ENCODE results near the gene OR4K1.
"Not testable (repeated sequence)": the region's sequence is repeated elsewhere in the genome, so short reads cannot be mapped to it uniquely, and the experiment has no call there.

OR4K1 gene, protein sequence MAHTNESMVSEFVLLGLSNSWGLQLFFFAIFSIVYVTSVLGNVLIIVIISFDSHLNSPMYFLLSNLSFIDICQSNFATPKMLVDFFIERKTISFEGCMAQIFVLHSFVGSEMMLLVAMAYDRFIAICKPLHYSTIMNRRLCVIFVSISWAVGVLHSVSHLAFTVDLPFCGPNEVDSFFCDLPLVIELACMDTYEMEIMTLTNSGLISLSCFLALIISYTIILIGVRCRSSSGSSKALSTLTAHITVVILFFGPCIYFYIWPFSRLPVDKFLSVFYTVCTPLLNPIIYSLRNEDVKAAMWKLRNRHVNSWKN

GRCh38 chr14:19930617-19931016 is at the start of gene OR4K1:
TSS of gene OR4K1 (plus strand) at chr14:19930917. CDS start at chr14:19935667, 4,750 bp downstream.
- no peak for DNase-seq

GRCh38 chr14:19895282-19895681 is 35.4 kb upstream of the OR4K1 start:
- no peak for DNase-seq

DNA sequence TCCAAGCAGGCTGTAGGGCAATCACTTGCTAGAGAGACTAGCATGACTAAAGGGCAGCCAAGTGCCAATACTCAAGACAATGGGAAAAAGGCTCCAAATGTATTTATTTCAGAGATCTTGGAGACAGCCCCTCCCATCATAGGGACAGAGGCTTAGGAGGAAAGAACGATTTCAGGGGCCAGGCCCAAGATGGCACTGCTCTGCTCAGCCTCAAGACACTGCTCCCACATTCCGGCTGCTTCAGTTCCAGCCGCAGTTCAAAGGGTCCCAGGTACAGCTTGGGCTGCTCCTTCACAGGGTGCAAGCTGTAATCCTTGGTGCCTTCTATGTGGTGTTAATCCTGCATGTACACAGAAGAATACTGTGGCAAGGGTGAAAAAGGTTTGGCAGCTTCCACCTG is 29.7 kb upstream of the OR4K1 start:
- no peak for DNase-seq

- DNase-seq: no peak
Measured at GRCh38 chr14:19902409-19902808, 28.3 kb upstream of the OR4K1 start.

DNA sequence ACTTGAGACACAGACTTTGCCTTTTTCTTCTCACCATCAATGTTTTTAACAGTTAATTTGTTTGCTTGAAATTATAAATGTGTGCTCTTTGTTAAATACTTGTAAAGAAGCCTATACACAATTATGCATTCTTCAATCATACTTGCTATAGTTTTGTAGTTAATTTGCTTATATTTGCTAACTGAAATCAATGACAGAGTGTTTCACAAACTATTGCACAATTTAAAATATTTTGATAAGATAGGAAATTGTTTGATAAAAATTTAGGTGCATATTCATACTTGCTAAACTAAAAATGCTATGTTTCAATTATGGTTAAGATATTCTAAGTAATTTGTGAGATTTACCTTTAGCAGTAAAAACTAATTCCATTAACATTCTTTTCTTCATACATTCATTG is 24.1 kb upstream of the OR4K1 start:
- DNase-seq: no peak

GRCh38 chr14:19911114-19911513 is 19.6 kb upstream of the OR4K1 start:
- DNase-seq: no peak

DNA sequence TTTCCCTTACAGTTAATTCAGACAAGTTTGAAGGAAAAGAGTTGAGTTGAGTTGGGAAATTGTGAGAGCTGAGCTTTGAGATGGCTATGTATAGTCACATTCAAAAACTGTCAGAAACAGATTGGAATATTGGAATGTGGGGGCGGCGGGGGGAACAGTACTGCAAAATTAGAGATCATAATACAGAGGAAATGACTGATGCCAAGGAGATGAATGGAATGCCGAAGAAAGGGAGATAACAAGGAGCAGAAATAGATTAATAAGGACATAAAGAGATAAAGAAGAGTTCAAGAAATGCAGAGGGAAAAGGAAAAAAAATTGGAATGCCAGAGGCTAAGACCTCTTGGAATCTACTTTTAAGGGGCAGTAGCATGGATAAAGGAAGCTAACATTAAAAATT is 13.5 kb upstream of the OR4K1 start:
- no peak for DNase-seq

- no peak for DNase-seq
Measured at GRCh38 chr14:19917955-19918518, 12.7 kb upstream of the OR4K1 start.

DNA sequence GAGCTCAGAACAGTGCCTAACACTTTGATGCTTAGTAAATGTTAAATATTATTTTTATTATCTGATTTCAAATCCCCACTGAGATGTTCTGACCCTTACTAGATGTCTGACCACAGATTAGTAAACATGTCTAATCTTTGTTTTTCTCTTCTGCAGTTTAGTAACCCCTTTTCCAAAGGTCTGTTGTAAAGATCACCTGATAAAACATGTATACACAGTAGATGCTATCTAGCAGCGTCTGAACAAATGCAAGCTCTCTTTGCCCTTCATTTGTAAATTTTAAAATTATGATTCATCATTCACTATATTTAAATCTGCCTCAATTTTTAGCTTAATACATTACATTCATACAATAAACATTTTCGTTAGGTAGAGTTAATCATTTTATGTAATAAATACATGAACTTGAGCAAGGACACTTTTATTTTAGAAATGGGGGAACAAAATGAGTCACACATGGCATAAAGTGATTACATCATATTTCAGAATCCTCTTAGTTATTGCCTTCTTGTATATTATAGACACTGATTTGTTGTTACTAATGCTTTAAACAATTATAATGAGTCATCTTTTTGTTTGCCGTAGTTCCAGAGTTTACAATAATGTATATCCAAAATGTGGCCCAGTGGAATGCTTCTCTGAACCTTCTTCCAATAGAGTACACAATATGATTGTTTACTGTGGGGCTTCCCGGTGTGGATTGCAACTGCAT is 12.0 kb upstream of the OR4K1 start:
- no peak for DNase-seq

GRCh38 chr14:19920021-19920657 is 10.6 kb upstream of the OR4K1 start, which contains the start of gene OR4K5:
TSS of gene OR4K5 (plus strand) at chr14:19920607. CDS start at chr14:19920607, 0 bp downstream.
- no peak for DNase-seq

- DNase-seq: no peak
Measured at GRCh38 chr14:19941668-19942067, 11.0 kb downstream of the OR4K1 start.

DNA sequence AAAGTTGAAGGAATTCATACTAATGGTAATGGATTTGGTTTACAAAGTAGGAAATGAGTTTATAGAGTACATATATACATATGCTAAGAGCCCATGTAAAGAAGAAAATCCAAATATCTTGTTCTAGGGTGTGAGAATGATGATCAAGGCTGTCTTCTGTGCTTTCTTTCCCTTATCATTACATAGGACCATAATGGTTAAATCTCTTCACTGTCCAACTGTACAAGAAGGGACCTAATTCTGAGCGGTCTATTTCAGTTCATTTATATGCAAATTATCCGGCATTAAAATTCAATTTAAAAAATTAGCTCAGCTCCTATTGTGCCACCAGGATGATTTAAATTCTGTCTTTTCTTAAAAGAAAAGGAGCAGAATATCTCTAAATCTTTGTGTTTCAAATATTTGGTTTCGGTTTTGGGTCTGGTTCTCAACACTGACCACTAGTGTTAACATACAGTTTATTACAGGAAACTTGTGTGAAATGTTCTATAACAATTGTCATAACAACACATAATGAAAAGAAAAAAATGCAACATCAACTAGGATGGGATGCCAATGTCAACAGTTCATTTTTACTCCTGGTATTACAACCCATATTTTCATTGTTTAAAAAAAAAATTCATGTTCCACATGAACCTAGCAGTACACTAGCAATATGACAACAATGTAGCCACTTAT is 16.8 kb downstream of the OR4K1 start:
- no peak for DNase-seq

DNA sequence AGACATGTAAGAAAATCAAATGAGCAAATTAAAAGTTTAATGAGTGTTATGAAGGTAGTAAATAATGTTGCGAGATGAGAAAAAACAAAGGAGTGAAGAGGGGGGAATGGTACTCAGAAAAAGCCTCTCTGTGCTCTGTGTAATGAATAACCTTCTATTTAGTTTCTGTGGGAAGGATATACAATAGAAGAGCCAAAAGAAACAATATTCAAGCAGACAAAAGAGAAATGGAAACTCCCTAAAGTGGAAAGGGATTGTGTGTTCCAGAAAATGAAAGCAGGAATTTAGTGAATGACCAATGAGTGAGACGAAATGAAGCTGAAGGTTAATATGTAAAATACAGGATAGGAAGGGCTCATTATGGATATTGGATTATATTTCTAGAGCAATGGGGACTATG is 18.5 kb downstream of the OR4K1 start:
- no peak for DNase-seq

DNA sequence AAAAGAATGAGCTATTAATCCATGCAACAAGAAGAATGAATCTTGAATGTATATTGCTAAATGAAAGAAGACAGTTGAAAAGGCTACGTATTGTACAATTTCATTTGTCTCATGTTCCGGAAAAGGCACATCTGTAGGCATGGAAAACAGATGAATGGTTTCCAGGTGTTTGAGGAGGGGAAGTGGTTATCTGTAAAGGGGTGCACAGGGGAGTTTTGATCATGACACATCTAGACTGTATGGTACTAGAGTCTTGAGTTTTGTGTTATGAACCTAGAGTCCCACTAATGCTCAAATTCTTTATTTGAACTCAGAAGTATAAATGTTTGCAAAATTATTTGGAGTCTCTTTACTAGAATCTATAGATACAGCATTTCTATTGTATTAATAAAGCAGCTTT is 39.0 kb downstream of the OR4K1 start:
- not testable (repeated sequence) for DNase-seq

DNA sequence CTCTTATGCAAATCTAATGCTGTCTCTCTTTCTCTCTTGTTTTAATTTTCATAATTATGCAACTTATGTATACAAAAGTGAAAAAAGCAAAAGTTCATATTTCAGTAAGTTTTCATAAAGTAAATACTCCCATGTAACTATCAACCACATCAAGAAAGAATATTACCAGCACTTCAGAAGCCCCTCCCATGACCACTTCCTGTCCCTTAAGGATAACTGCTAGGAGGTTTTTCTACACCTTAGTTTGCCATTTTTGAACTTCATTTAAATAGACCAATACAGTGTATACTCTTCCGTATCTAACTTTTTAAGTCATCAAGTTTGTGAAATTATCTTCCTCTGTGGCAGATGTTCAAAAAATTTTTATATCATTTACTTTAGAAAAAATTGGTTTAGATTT is 44.1 kb downstream of the OR4K1 start:
- DNase-seq: peak; percentile 3

DNA sequence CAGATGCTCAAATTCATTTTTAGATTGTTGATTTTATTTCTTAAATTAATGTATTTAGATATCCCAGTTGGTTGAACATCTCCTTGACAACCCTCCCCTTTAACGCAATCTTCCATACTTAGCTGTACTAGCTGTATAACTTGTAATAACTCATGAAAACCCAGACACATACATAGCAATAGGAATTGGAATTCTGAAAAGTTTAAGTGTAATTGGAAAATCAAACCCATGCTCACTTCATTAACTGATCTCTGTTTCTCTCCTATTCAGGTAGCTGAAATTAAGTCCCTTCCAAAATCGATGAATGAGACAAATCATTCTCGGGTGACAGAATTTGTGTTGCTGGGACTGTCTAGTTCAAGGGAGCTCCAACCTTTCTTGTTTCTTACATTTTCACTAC is 44.6 kb downstream of the OR4K1 start, which contains the start of gene OR4K15:
Gene OR4K15 (plus strand): TSS at position 301 of the 400 bp plus-strand sequence. CDS start 0 bp downstream, at position 301.
- DNase-seq: no peak
